Activated CD8-positive, alpha-beta memory T cell treated with anti-CD3 and anti-CD28 coated beads for 1 hour (primary cell): ENCODE results near the gene AVPR2.
A peak's percentile ranks its signal among the peaks of the same experiment; 100 is the strongest.

Experiments
- DNase-seq, 2 donors: peaks; one replicate each; pipeline ENCODE4 v3.0.0-alpha.2; 2020; ENCODE audit warnings: low read depth in 1 of 2; ENCODE audit errors: extremely low read depth in 1 of 2

The AVPR2 gene

DNA sequence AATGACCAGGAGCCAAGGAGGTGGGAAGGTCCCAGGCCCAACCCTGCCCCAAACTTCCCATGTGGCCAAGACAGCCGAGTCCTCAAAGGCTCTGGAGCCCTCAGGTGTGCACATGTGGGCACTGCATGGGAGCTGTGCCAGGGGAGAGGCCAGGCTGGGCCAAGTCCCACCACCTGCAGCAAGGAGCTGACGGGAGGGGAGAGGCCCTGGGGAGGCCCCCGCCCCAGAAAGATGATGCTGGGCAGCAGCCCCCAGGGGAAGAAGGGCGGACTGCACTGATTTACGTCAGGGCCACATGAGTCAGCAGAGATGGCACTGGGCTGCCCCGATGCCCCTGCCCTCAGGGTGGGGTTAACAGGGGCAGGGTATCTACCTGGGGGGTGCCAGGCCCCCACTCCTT lies 19.9 kb upstream of the AVPR2 start:
- DNase-seq = no peak

DNA sequence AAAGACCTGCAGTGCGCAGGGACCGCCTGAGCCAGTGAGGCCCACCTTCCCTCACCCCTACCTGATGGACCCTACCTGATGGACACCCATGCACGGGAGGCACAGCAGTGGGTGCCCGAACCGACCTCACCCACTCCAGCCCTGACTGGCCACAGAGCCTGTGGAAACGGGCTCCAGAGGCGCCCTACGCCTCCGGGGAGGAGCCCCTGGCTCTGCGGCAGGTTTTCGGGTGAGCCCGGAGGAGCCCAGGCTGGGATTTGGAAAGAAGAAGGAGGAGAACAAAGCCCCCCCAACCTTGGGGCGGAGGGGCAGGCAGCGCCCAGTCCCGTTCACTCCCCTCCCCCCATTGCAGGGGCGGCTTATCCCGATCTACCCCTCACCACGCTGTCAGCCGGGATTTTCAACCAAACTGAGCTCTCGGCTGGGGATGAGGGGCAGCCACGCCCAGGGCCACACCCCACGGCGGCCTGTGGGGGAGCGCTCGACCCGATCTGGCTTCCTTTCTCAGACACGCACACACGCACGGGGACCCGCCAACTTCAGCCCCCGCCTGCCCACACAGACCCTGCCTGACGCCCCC lies 19.2 kb upstream of the AVPR2 start:
- DNase-seq = no peak

- DNase-seq = peak in 1 of 2 donors; percentile 10
Measured at GRCh38 chrX:153885968-153886903, 18.2 kb upstream of the AVPR2 start, which contains the start of gene L1CAM. Gene L1CAM (minus strand): TSS chrX:153886173. CDS start chrX:153875836, 10,337 bp downstream.

- no peak for DNase-seq
Measured at GRCh38 chrX:153886915-153887314, 17.6 kb upstream of the AVPR2 start.

DNA sequence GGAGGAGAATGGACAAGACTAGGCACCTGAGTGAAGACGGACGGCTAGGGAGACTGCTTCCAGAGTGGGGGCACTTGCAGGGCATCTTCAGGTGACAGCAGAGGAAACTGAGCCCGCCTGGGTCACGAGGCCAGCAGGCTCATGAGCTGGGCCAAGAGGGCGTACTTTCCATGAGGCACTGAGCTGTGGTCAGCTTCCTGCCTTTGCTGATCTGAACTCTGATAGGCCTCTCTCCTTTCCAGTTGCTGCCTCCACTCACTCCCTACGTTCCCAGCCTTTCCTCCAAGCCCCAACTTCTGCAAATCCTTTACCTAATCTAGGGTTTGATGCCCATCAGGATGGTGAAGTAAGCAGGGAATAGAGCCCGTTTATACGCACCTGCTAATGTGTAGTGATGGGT lies 17.1 kb upstream of the AVPR2 start:
- DNase-seq = no peak

GRCh38 chrX:153888344-153888743 lies 16.1 kb upstream of the AVPR2 start:
- no peak for DNase-seq

- no peak for DNase-seq
Measured at GRCh38 chrX:153889123-153889522, 15.3 kb upstream of the AVPR2 start.

- no peak for DNase-seq
Measured at GRCh38 chrX:153897899-153898298, 6.6 kb upstream of the AVPR2 start.

DNA sequence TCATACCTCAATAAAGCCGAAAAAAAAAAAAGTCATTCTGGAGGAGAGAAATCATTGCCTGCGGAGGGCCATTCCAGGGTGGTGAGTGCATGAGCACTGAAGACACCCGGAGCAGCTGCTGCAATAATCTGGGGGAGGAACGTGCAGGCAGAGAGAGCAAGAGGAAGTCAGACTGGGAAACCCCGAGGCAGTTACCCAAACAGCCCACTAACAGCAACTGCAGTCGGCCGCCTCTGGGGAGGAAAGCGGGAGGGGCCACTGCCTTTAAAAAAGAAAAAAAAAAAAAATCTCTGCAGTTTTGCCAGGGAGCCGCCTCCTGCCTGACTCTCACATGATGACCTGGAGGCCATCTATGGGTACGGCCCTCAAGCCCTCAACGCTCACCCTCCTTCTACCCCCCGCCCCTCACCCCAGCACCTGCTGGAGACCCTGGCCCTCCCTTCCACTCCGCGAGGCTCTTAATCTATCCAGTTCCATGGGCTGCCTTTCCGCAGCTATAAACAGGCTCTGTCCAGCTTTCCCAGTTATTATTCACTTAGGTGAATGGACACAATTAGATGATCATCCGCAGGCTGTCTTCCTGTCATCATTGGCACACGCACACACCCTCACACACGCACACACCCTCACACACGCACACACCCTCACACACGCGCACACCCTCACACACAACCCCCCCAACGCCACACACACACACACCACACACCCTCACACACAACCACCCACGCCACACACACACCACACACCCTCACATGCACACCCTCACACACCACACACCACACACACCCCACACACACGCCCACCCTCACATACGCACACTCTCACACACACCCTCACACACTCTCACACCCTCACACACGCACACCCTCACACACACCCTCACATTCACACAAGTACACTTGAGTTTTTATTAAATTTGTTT lies 3.4 kb upstream of the AVPR2 start:
- no peak for DNase-seq

DNA sequence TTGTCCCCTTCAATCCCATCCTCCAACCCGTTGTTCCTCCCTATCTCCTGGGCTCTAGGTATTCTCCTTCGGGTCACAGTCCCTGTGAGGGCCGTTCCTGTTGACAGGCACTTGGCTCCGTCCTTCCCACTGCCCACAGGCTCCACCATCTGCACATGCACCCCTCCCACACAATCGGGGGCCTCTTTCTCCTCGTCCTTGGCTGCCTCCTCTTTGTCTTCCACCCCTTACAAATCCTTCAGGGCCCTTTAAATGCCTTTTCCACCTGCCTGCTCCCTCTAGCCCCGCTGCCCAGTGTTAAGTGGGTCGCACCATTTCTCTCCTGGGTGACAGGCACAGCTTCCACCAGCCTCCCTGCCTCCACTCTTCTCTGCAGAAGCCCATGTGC lies 2.7 kb upstream of the AVPR2 start:
- DNase-seq = no peak

GRCh38 chrX:153902385-153902784 lies 2.1 kb upstream of the AVPR2 start:
- DNase-seq = no peak

DNA sequence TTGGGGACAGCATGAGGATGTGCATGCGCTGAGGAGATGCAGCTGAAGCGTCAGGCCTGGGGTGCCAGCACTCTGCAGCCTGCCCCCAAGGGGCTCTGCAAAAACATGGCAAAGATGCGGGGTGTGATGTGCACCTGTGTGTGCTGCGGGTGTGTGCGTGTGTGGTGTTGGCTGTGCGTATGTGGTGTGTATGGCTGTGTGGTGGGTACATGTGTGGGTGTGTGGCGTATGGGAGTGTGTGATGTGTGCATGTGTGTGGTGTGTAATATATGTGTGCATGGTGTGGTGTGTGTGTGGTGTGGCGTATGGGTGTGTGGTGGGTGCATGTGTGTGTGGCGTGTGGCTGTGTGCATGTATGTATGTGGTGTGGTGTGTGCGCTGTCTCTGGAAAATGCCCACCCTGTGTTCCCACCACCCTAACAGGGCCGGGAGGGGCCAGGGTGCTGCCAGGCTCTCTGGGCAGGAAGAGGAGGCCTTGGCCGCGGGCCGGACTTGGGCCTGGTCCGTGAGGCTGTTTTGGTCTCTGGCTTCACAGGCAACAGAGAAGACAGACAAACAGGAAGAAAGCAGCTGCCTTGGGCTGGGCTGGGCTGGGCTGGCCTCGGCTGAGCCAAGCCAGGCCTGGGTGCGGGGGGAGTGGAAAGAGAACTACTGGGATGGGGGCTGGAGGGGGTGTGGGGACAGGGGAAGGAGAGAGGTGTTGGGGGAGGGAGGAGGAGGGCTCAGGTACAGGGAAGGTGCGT lies 1.1 kb upstream of the AVPR2 start:
- no peak for DNase-seq

DNA sequence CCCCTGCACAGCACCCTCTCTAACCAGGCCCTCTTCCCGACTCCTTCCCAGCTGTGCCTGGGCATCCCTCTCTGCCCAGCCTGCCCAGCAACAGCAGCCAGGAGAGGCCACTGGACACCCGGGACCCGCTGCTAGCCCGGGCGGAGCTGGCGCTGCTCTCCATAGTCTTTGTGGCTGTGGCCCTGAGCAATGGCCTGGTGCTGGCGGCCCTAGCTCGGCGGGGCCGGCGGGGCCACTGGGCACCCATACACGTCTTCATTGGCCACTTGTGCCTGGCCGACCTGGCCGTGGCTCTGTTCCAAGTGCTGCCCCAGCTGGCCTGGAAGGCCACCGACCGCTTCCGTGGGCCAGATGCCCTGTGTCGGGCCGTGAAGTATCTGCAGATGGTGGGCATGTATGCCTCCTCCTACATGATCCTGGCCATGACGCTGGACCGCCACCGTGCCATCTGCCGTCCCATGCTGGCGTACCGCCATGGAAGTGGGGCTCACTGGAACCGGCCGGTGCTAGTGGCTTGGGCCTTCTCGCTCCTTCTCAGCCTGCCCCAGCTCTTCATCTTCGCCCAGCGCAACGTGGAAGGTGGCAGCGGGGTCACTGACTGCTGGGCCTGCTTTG lies 1.1 kb downstream of the AVPR2 start:
- no peak for DNase-seq

GRCh38 chrX:153906126-153906917 lies 1.8 kb downstream of the AVPR2 start:
- DNase-seq = no peak

GRCh38 chrX:153907456-153907855 lies 3.0 kb downstream of the AVPR2 start:
- DNase-seq = no peak

DNA sequence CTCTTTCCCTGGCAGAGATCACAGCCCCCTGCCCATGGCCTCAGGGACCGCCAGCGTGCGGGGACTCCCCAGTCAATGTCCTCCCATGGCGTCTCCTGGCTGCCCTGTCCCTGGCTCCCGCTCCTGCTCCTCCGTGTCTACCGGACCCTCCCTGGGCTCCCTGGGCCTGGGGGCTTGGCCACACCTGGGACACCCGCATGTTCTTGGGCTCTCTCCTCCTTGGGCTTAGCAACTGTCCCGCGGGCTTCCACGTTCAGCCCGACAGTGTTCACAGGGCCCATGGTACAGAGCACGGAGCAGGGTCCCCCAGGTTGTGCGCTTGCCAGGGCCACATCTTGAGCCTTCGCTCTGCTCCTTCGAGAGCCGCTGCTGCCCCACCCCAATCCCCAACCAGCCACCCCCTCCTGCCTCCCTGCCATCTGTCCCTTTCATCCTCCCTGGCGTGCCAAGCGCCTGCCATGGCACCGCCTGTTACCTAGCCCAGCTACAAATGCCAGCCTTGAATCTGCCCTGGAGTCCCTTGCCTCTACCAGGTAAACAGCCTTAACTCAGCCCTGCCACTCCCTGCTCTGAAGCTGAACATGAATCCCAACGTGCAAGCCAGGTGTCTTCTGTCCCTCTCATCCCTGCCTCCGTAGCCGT lies 3.9 kb downstream of the AVPR2 start:
- DNase-seq = no peak

GRCh38 chrX:153909024-153909979 lies 4.8 kb downstream of the AVPR2 start:
- DNase-seq = no peak

GRCh38 chrX:153909980-153910360 lies 5.5 kb downstream of the AVPR2 start:
- no peak for DNase-seq
